PC-9 (cell line): ENCODE results near the gene CCDC33. TPM values are rescaled to one million over a fixed set of nuclear protein-coding genes. Genes with fewer than 3 reads are reported as not detected.
A peak's percentile ranks its signal among the peaks of the same experiment; 100 is the strongest.

ENCODE experiments used
- Bru-seq: library from RNA; stranded (reverse); fragments of 400-500 nt; gene quantifications from one replicate; lab custom pipeline; 2021; lab: Mats Ljungman, UMichigan
- BruChase-seq, 2 experiments: library from RNA; stranded (reverse); fragments of 400-500 nt; gene quantifications; one replicate each; lab custom pipeline; 2021; lab: Mats Ljungman, UMichigan
- BruUV-seq: library from RNA; stranded (reverse); fragments of 400-500 nt; replicated peaks from 2 replicates; lab custom pipeline; 2021; lab: Mats Ljungman, UMichigan
- CTCF ChIA-PET: fragments of 300-600 bp; sonication (Branson Sonifier 250); formaldehyde crosslinking; loops from one replicate; lab custom pipeline; 2022; ENCODE audit warnings: antibody characterized with exemption; lab: Charles Lee
- POLR2A ChIA-PET: fragments of 300-600 bp; sonication (Branson Sonifier 250); formaldehyde crosslinking; loops from one replicate; lab custom pipeline; 2022; ENCODE audit warnings: antibody characterized with exemption; ENCODE audit not compliant: unreplicated experiment; lab: Charles Lee
- DNase-seq, 2 experiments: peaks; one replicate each; pipeline versions ENCODE4 v3.0.0 to v3.0.0-alpha.2; 2015 to 2022; ENCODE audit warnings: mixed read lengths in 1 of 2
- H2AFZ ChIP-seq: fragments of 200-600 bp; sonication (generic); 2 replicates; pipeline ENCODE4 v1.8.1; 2017; ENCODE audit warnings: antibody characterized with exemption
- H3F3A ChIP-seq: fragments of 200-600 bp; sonication (generic); 2 replicates; pipeline ENCODE4 v1.8.1; 2017; ENCODE audit warnings: antibody characterized with exemption, mild to moderate bottlenecking, low read depth; ENCODE audit not compliant: insufficient read depth
- H3K27ac ChIP-seq: fragments of 200-600 bp; sonication (generic); 2 replicates; pipeline ENCODE4 v1.6.1; 2016; ENCODE audit warnings: mixed run types
- H3K27me3 ChIP-seq: fragments of 200-600 bp; sonication (generic); 2 replicates; pipeline ENCODE4 v1.6.1; 2016; ENCODE audit warnings: low read depth, mixed run types; ENCODE audit not compliant: insufficient read depth
- H3K36me3 ChIP-seq: fragments of 200-600 bp; sonication (generic); 2 replicates; pipeline ENCODE4 v1.6.1; 2016; ENCODE audit warnings: low read depth, mixed run types
- H3K4me1 ChIP-seq: fragments of 200-600 bp; sonication (generic); replicated peaks from 2 replicates; pipeline ENCODE4 v1.6.1; 2016; ENCODE audit warnings: mixed run types; ENCODE audit not compliant: insufficient read depth
- H3K4me2 ChIP-seq: fragments of 200-600 bp; sonication (generic); 2 replicates; pipeline ENCODE4 v1.6.1; 2017; ENCODE audit warnings: mixed run types
- H3K4me3 ChIP-seq: fragments of 200-600 bp; sonication (generic); 2 replicates; pipeline ENCODE4 v1.6.1; 2016; ENCODE audit warnings: mixed run types
- H3K79me2 ChIP-seq: fragments of 200-600 bp; sonication (generic); 2 replicates; pipeline ENCODE4 v1.6.1; 2017; ENCODE audit warnings: low read depth, mixed run types
- H3K9me2 ChIP-seq: fragments of 200-600 bp; sonication (generic); 2 replicates; pipeline ENCODE4 v1.8.1; 2017; ENCODE audit warnings: mild to moderate bottlenecking; ENCODE audit not compliant: insufficient read depth
- H3K9me3 ChIP-seq: fragments of 200-600 bp; sonication (generic); 2 replicates; pipeline ENCODE4 v1.8.1; 2016; ENCODE audit warnings: low read depth; ENCODE audit not compliant: insufficient read depth
- H4K20me1 ChIP-seq: fragments of 200-600 bp; sonication (generic); 2 replicates; pipeline ENCODE4 v1.8.1; 2017; ENCODE audit not compliant: insufficient read depth
- EZH2 ChIP-seq: fragments of 200-600 bp; sonication (generic); IDR thresholded peaks from 2 replicates; pipeline ENCODE4 v1.8.0; 2017; ENCODE audit warnings: antibody characterized with exemption, low read depth
- intact Hi-C: fragments of 100-400 bp; cut with micrococcal nuclease; formaldehyde crosslinking; loops from one replicate; pipeline ENCODE4 v1.10.0; 2022; ENCODE audit not compliant: unreplicated experiment
- long read RNA-seq: library from polyadenylated mRNA; stranded (forward); transcript quantifications from one replicate; pipeline ENCODE4 v2.0.0, GENCODE V29; 2022
- total RNA-seq: library from RNA; stranded (reverse); gene quantifications from 2 replicates; pipeline ENCODE4 v1.2.3, GENCODE V29; 2021
- TF ChIP-seq, protein P1 (sequence below): fragments of 200-600 bp; sonication (generic); conservative IDR thresholded peaks from 2 replicates; pipeline ENCODE4 v1.6.1; 2017; ENCODE audit warnings: mixed run types, antibody characterized with exemption, mild to moderate bottlenecking, moderate library complexity

The CCDC33 gene
- total RNA-seq = 7.5 and 15.4 TPM in 2 replicates
- Bru-seq, nascent RNA = percentile 17 among the genes with signal in this experiment
- percentile 28 among the genes with signal in this experiment for BruChase-seq, experiment 1, labeled RNA remaining after a 2-hour chase
- percentile 11 among the genes with signal in this experiment for BruChase-seq, experiment 2, labeled RNA remaining after a 6-hour chase
- long read RNA-seq, partial matches to known transcripts = 3 of 8 reads
- long read RNA-seq, other reads (novel, unspliced or antisense) = 3 of 8 reads

- CTCF ChIA-PET = interaction anchor here (0.6 to 1.1 kb wide), 4 partner anchors 20 to 1531 kb away, joined by 3 to 9 read pairs (median 4); partner anchors contain the start of gene STOML1
- no peak for TF ChIP-seq EZH2
- TF ChIP-seq, protein P1, sequence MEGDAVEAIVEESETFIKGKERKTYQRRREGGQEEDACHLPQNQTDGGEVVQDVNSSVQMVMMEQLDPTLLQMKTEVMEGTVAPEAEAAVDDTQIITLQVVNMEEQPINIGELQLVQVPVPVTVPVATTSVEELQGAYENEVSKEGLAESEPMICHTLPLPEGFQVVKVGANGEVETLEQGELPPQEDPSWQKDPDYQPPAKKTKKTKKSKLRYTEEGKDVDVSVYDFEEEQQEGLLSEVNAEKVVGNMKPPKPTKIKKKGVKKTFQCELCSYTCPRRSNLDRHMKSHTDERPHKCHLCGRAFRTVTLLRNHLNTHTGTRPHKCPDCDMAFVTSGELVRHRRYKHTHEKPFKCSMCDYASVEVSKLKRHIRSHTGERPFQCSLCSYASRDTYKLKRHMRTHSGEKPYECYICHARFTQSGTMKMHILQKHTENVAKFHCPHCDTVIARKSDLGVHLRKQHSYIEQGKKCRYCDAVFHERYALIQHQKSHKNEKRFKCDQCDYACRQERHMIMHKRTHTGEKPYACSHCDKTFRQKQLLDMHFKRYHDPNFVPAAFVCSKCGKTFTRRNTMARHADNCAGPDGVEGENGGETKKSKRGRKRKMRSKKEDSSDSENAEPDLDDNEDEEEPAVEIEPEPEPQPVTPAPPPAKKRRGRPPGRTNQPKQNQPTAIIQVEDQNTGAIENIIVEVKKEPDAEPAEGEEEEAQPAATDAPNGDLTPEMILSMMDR = no peak
- Histone ChIP-seq H3K4me2 (peak within 1 kb of the TSS; percentile 53), H3F3A (peaks cover 27% of the 10 kb centered on the region), H3K79me2 (no peaks in the 10 kb centered on the region), H3K4me1 (peaks cover 50% of the 10 kb centered on the region), H2AFZ (no peak within 1 kb of the TSS), H3K9me3 (no peaks in the 10 kb centered on the region), H3K36me3 (no peaks in the 10 kb centered on the region), H4K20me1 (no peaks in the 10 kb centered on the region), H3K4me3 (no peak within 1 kb of the TSS), H3K27ac (no peak within 1 kb of the TSS), H3K27me3 (no peaks in the 10 kb centered on the region), H3K9me2 (no peaks in the 10 kb centered on the region)
- DNase-seq = peak; percentile 84 to 85
- intact Hi-C loops = no loop called here
- BruUV-seq = no TSS peak
- POLR2A ChIA-PET = interaction anchor here (0.5 to 0.8 kb wide), 6 partner anchors 21 to 100 kb away, joined by 3 to 14 read pairs (median 4); no protein-coding TSS in a partner anchor
Observed at GRCh38 chr15:74235962-74236361, at the start of gene CCDC33. TSS of gene CCDC33 (plus strand) at chr15:74236326. CDS start at chr15:74236720, 394 bp downstream.

- Histone ChIP-seq H3F3A (peaks cover 15% of the 10 kb centered on the region; the same call in 1 of the 2 replicates), H3K4me2 (no peak overlapping the region), H3K4me1 (peaks cover 21% of the 10 kb centered on the region), H3K9me2 (no peaks in the 10 kb centered on the region), H2AFZ (no peak overlapping the region), H3K27me3 (no peaks in the 10 kb centered on the region), H3K36me3 (peaks cover 36% of the 10 kb centered on the region), H4K20me1 (no peaks in the 10 kb centered on the region; the same call in 1 of the 2 replicates), H3K9me3 (no peaks in the 10 kb centered on the region), H3K4me3 (no peak overlapping the region), H3K27ac (no peak overlapping the region), H3K79me2 (no peaks in the 10 kb centered on the region)
- no peak for TF ChIP-seq EZH2
- TF ChIP-seq, protein P1 = no peak
- DNase-seq = no peak
- ChIA-PET CTCF (interaction anchor here (0.5 to 1.7 kb wide), 2 partner anchors 120 to 283 kb away, joined by 5 to 9 read pairs; no protein-coding TSS in a partner anchor), POLR2A (interaction anchor here (0.6 kb wide), 1 partner anchor 61 kb away, joined by 7 read pairs; no protein-coding TSS in a partner anchor)
- intact Hi-C loops = no loop called here
- BruUV-seq = no TSS peak
Observed at GRCh38 chr15:74188216-74188615, 47.9 kb upstream of the CCDC33 start.

GRCh38 chr15:74191798-74192197 is 44.3 kb upstream of the CCDC33 start:
- Histone ChIP-seq H3K9me2 (no peaks in the 10 kb centered on the region), H3K79me2 (peaks cover 14% of the 10 kb centered on the region), H3K4me2 (no peak overlapping the region), H2AFZ (no peak overlapping the region), H3K27ac (no peak overlapping the region), H3K4me3 (no peak overlapping the region), H3K4me1 (peaks cover 54% of the 10 kb centered on the region), H3K9me3 (no peaks in the 10 kb centered on the region), H3F3A (peaks cover 42% of the 10 kb centered on the region), H3K36me3 (peaks cover 51% of the 10 kb centered on the region), H3K27me3 (no peaks in the 10 kb centered on the region), H4K20me1 (no peaks in the 10 kb centered on the region; the same call in 1 of the 2 replicates)
- intact Hi-C loops = no loop called here
- TF ChIP-seq, protein P1 = no peak
- no peak for TF ChIP-seq EZH2
- CTCF ChIA-PET = no interaction called here
- no TSS peak for BruUV-seq
- POLR2A ChIA-PET = no interaction called here
- DNase-seq = no peak
